MCF 10A (cell line): ENCODE data around the gene OS9. TPM values are rescaled to one million over a fixed set of nuclear protein-coding genes. Genes with fewer than 3 reads are reported as not detected.

Source experiments
- BruUV-seq: library from RNA; stranded (reverse); fragments of 400-500 nt; replicated peaks from 2 replicates; lab custom pipeline; 2021; lab: Mats Ljungman, UMichigan
- CTCF ChIA-PET: fragments of 300-600 bp; sonication (Branson Sonifier 250); formaldehyde crosslinking; extraction: SDS; loops from one replicate; lab custom pipeline; 2021; ENCODE audit warnings: antibody characterized with exemption, inconsistent platforms; lab: Yijun Ruan, JAX
- POLR2A ChIA-PET: fragments of 300-600, 350-650 bp; sonication (Branson Sonifier 250); formaldehyde crosslinking; extraction: SDS; loops from one replicate; lab custom pipeline; 2020; ENCODE audit warnings: antibody characterized with exemption, inconsistent platforms; lab: Yijun Ruan, JAX
- DNase-seq: peaks from one replicate; pipeline ENCODE4 v3.0.0-alpha.2; 2018; ENCODE audit not compliant: unreplicated experiment
- H3K27ac Mint-ChIP-seq: one replicate; pipeline ENCODE4 v1.8.0; 2022; ENCODE audit warnings: mild to moderate bottlenecking, low read depth, mixed read lengths; ENCODE audit not compliant: unreplicated experiment
- H3K27me3 Mint-ChIP-seq: one replicate; pipeline ENCODE4 v1.8.0; 2022; ENCODE audit warnings: mixed read lengths; ENCODE audit not compliant: insufficient read depth, unreplicated experiment
- H3K36me3 Mint-ChIP-seq: one replicate; pipeline ENCODE4 v1.8.0; 2022; ENCODE audit warnings: mild to moderate bottlenecking, moderate library complexity, mixed read lengths; ENCODE audit not compliant: insufficient read depth, unreplicated experiment
- H3K4me1 Mint-ChIP-seq: one replicate; pipeline ENCODE4 v1.8.0; 2022; ENCODE audit warnings: mixed read lengths; ENCODE audit not compliant: insufficient read depth, unreplicated experiment
- H3K4me3 Mint-ChIP-seq: one replicate; pipeline ENCODE4 v1.8.0; 2022; ENCODE audit warnings: mild to moderate bottlenecking, moderate library complexity, mixed read lengths; ENCODE audit not compliant: unreplicated experiment
- H3K9me3 Mint-ChIP-seq: one replicate; pipeline ENCODE4 v1.8.0; 2022; ENCODE audit warnings: mixed read lengths; ENCODE audit not compliant: unreplicated experiment
- CTCF ChIP-seq: fragments of 200-600 bp; IDR thresholded peaks from one replicate; pipeline ENCODE4 v1.8.0; 2022; ENCODE audit warnings: antibody characterized with exemption, mild to moderate bottlenecking; ENCODE audit not compliant: unreplicated experiment
- intact Hi-C: fragments of 100-400 bp; cut with micrococcal nuclease; formaldehyde crosslinking; loops from 2 replicates; pipeline ENCODE4 v1.14.1; 2022
- total RNA-seq: library from RNA; stranded (reverse); gene quantifications from 2 replicates; pipeline ENCODE4 v1.2.3, GENCODE V29; 2022

The OS9 gene
- total RNA-seq, 1 experiment from 2014 or later, result 125 TPM

- Mint-ChIP-seq H3K27me3 (no peaks in the 10 kb centered on the region), H3K9me3 (no peaks in the 10 kb centered on the region), H3K4me3 (no peak overlapping the region), H3K27ac (no peak overlapping the region), H3K36me3 (peaks cover 66% of the 10 kb centered on the region), H3K4me1 (peaks cover 37% of the 10 kb centered on the region)
- ChIA-PET CTCF (interaction anchor here (1.9 to 3.1 kb wide), 2 partner anchors 10 to 23 kb away, joined by 6 to 11 read pairs; no protein-coding TSS in a partner anchor), POLR2A (interaction anchor here (0.7 to 1.9 kb wide), 3 partner anchors 18 to 231 kb away, joined by 3 to 13 read pairs (median 4); partner anchors contain the start of gene CYP27B1)
- no peak for TF ChIP-seq CTCF
- intact Hi-C loops, result no loop called here
- no TSS peak for BruUV-seq
- DNase-seq, result no peak
Measured at GRCh38 chr12:57749061-57749460, 55.1 kb downstream of the OS9 start.

GRCh38 chr12:57750561-57751431 is 56.9 kb downstream of the OS9 start:
- Mint-ChIP-seq H3K27me3 (no peaks in the 10 kb centered on the region), H3K4me3 (peak overlapping the region; percentile 92), H3K4me1 (peaks cover 42% of the 10 kb centered on the region), H3K9me3 (no peaks in the 10 kb centered on the region), H3K36me3 (peaks cover 56% of the 10 kb centered on the region), H3K27ac (peak overlapping the region; percentile 93)
- BruUV-seq, result no TSS peak
- intact Hi-C loops, result no loop called here
- ChIA-PET CTCF (interaction anchor here (0.6 to 3.1 kb wide), 7 partner anchors 9 to 154 kb away, joined by 3 to 11 read pairs (median 3); no protein-coding TSS in a partner anchor), POLR2A (interaction anchor here (0.5 to 1.9 kb wide), 4 partner anchors 16 to 197 kb away, joined by 4 to 13 read pairs (median 4); partner anchors contain the start of genes CYP27B1, EEF1AKMT3 and METTL1)
- no peak for DNase-seq
- no peak for TF ChIP-seq CTCF

GRCh38 chr12:57751432-57751787 is 57.5 kb downstream of the OS9 start:
- H3K36me3 Mint-ChIP-seq, result peaks cover 52% of the 10 kb centered on the region
- H3K4me3 Mint-ChIP-seq, result peak overlapping the region; percentile 92
- no peak for TF ChIP-seq CTCF
- no peaks in the 10 kb centered on the region for H3K9me3 Mint-ChIP-seq
- CTCF ChIA-PET, result interaction anchor here (0.6 to 3.1 kb wide), 5 partner anchors 10 to 25 kb away, joined by 3 to 11 read pairs (median 3); no protein-coding TSS in a partner anchor
- H3K4me1 Mint-ChIP-seq, result peaks cover 38% of the 10 kb centered on the region
- POLR2A ChIA-PET, result interaction anchor here (0.9 to 1.2 kb wide), 3 partner anchors 13 to 21 kb away, joined by 4 to 12 read pairs (median 9); partner anchors contain the start of genes CYP27B1, EEF1AKMT3 and METTL1
- no peak for DNase-seq
- peak overlapping the region; percentile 93 for H3K27ac Mint-ChIP-seq
- intact Hi-C loops, result no loop called here
- BruUV-seq, result no TSS peak
- no peaks in the 10 kb centered on the region for H3K27me3 Mint-ChIP-seq
